Measurements from ENCODE around the gene CEP89. TPM values are rescaled to one million over a fixed set of nuclear protein-coding genes. Genes with fewer than 3 reads are reported as not detected.
"Not testable (repeated sequence)": the region's sequence is repeated elsewhere in the genome, so short reads cannot be mapped to it uniquely, and the experiment has no call there.

The CEP89 gene
- total RNA-seq, 1 donor from 2014 or later = 29.0 TPM

GRCh38 chr19:32887572-32888215, 84.1 kb downstream of the CEP89 start:
- Mint-ChIP-seq H3K9me3 (peaks cover 12% of the 10 kb centered on the region), H3K27me3 (ENCODE audit: low read depth) (no peaks in the 10 kb centered on the region), H3K4me1 (no peaks in the 10 kb centered on the region), H3K4me3 (no peak overlapping the region), H3K27ac (no peak overlapping the region), H3K36me3 (peaks cover 35% of the 10 kb centered on the region)
- no peak for TF ChIP-seq CTCF (IDR thresholded peaks at IDR 0.05; ENCODE audit: unreplicated experiment)
- DNase-seq (ENCODE audit: low spot score in 2 of 2, unreplicated experiment in 2 of 2) = no peak

GRCh38 chr19:32886241-32886640, 85.5 kb downstream of the CEP89 start:
- Mint-ChIP-seq H3K4me3 (no peak overlapping the region), H3K36me3 (peaks cover 22% of the 10 kb centered on the region), H3K27ac (no peak overlapping the region), H3K4me1 (no peaks in the 10 kb centered on the region), H3K9me3 (peaks cover 2% of the 10 kb centered on the region), H3K27me3 (ENCODE audit: low read depth) (no peaks in the 10 kb centered on the region)
- no peak for DNase-seq (ENCODE audit: low spot score in 2 of 2, unreplicated experiment in 2 of 2)
- no peak for TF ChIP-seq CTCF (IDR thresholded peaks at IDR 0.05; ENCODE audit: unreplicated experiment)

- not testable (repeated sequence) for H3K9me3 Mint-ChIP-seq; H3K27me3 Mint-ChIP-seq (ENCODE audit: low read depth); H3K27ac Mint-ChIP-seq; H3K4me1 Mint-ChIP-seq; DNase-seq (ENCODE audit: low spot score in 2 of 2, unreplicated experiment in 2 of 2); H3K4me3 Mint-ChIP-seq
- H3K36me3 Mint-ChIP-seq = peaks cover 19% of the 10 kb centered on the region
Observed at GRCh38 chr19:32885255-32885654, 86.5 kb downstream of the CEP89 start.

GRCh38 chr19:32881766-32882165, 90.0 kb downstream of the CEP89 start:
- H3K4me3 Mint-ChIP-seq = no peak overlapping the region
- no peak for TF ChIP-seq CTCF (IDR thresholded peaks at IDR 0.05; ENCODE audit: unreplicated experiment)
- H3K9me3 Mint-ChIP-seq = no peaks in the 10 kb centered on the region
- H3K36me3 Mint-ChIP-seq = peaks cover 21% of the 10 kb centered on the region
- no peak overlapping the region for H3K27ac Mint-ChIP-seq
- H3K4me1 Mint-ChIP-seq = no peaks in the 10 kb centered on the region
- DNase-seq (ENCODE audit: low spot score in 2 of 2, unreplicated experiment in 2 of 2) = no peak
- no peaks in the 10 kb centered on the region for H3K27me3 Mint-ChIP-seq (ENCODE audit: low read depth)

GRCh38 chr19:32880622-32881021, 91.1 kb downstream of the CEP89 start:
- H3K9me3 Mint-ChIP-seq = no peaks in the 10 kb centered on the region
- no peak overlapping the region for H3K4me3 Mint-ChIP-seq
- H3K27me3 Mint-ChIP-seq (ENCODE audit: low read depth) = no peaks in the 10 kb centered on the region
- H3K4me1 Mint-ChIP-seq = no peaks in the 10 kb centered on the region
- H3K27ac Mint-ChIP-seq = no peak overlapping the region
- TF ChIP-seq CTCF (IDR thresholded peaks at IDR 0.05; ENCODE audit: unreplicated experiment) = no peak
- DNase-seq (ENCODE audit: low spot score in 2 of 2, unreplicated experiment in 2 of 2) = no peak
- H3K36me3 Mint-ChIP-seq = peaks cover 19% of the 10 kb centered on the region

- DNase-seq (ENCODE audit: low spot score in 2 of 2, unreplicated experiment in 2 of 2) = no peak
- no peak overlapping the region for H3K4me3 Mint-ChIP-seq
- no peak overlapping the region for H3K27ac Mint-ChIP-seq
- TF ChIP-seq CTCF (IDR thresholded peaks at IDR 0.05; ENCODE audit: unreplicated experiment) = no peak
- no peaks in the 10 kb centered on the region for H3K9me3 Mint-ChIP-seq
- H3K27me3 Mint-ChIP-seq (ENCODE audit: low read depth) = no peaks in the 10 kb centered on the region
- peaks cover 19% of the 10 kb centered on the region for H3K36me3 Mint-ChIP-seq
- no peaks in the 10 kb centered on the region for H3K4me1 Mint-ChIP-seq
Observed at GRCh38 chr19:32879741-32880140, 92.0 kb downstream of the CEP89 start.
